ENCODE measurements around the gene CELSR1.

Gene CELSR1

GRCh38 chr22:46537225-46537945, at the start of gene CELSR1:
CELSR1 (minus strand) TSS chr22:46537620; CDS start chr22:46537170, 450 bp downstream.
- no peak for DNase-seq

- no peak for DNase-seq
Observed at GRCh38 chr22:46587061-46587460, 49.6 kb upstream of the CELSR1 start.

GRCh38 chr22:46586531-46587011, 49.2 kb upstream of the CELSR1 start:
- DNase-seq: no peak

- DNase-seq: no peak
Observed at GRCh38 chr22:46586123-46586519, 48.7 kb upstream of the CELSR1 start.

- no peak for DNase-seq
Observed at GRCh38 chr22:46585340-46586122, 48.1 kb upstream of the CELSR1 start.

GRCh38 chr22:46584081-46584921, 46.9 kb upstream of the CELSR1 start:
- no peak for DNase-seq

GRCh38 chr22:46583571-46583970, 46.2 kb upstream of the CELSR1 start:
- DNase-seq: no peak

- no peak for DNase-seq
Observed at GRCh38 chr22:46582281-46582933, 45.0 kb upstream of the CELSR1 start.

- no peak for DNase-seq
Observed at GRCh38 chr22:46581538-46582244, 44.3 kb upstream of the CELSR1 start.

- no peak for DNase-seq
Observed at GRCh38 chr22:46580940-46581537, 43.6 kb upstream of the CELSR1 start.

GRCh38 chr22:46579751-46580449, 42.5 kb upstream of the CELSR1 start:
- no peak for DNase-seq

- no peak for DNase-seq
Observed at GRCh38 chr22:46578824-46579561, 41.6 kb upstream of the CELSR1 start.

- no peak for DNase-seq
Observed at GRCh38 chr22:46578251-46578823, 40.9 kb upstream of the CELSR1 start.

GRCh38 chr22:46577368-46578249, 40.2 kb upstream of the CELSR1 start:
- DNase-seq: no peak

GRCh38 chr22:46576556-46577367, 39.3 kb upstream of the CELSR1 start:
- no peak for DNase-seq

GRCh38 chr22:46575911-46576555, 38.6 kb upstream of the CELSR1 start:
- DNase-seq: no peak

Measured in NCI-H2107 (cell line).